HEK293T (cell line): ENCODE results near the gene DERA.

Source experiments
- CTCF ChIA-PET: fragments of 350-600 bp; formaldehyde crosslinking; extraction: SDS; loops from one replicate; lab custom pipeline; 2021; ENCODE audit warnings: antibody characterized with exemption, inconsistent platforms; lab: Yijun Ruan, JAX
- POLR2A ChIA-PET: fragments of 350-600 bp; formaldehyde crosslinking; extraction: SDS; loops from one replicate; lab custom pipeline; 2020; ENCODE audit warnings: antibody characterized with exemption, inconsistent platforms; lab: Yijun Ruan, JAX
- DNase-seq: peaks from one replicate; pipeline ENCODE4 v3.0.0; 2012; ENCODE audit warnings: mixed read lengths; ENCODE audit errors: extremely low spot score
- ARNT ChIP-seq: fragments of 450-650 bp; IDR thresholded peaks from 2 replicates; pipeline ENCODE4 v1.6.1; 2017; ENCODE audit warnings: mild to moderate bottlenecking
- BHLHE40 ChIP-seq: fragments of 450-650 bp; IDR thresholded peaks from 2 replicates; pipeline ENCODE4 v1.6.1; 2016; ENCODE audit warnings: mild to moderate bottlenecking, moderate library complexity, borderline replicate concordance
- CTBP1 ChIP-seq: fragments of 450-650 bp; IDR thresholded peaks from 2 replicates; pipeline ENCODE4 v1.6.1; 2016; ENCODE audit warnings: borderline replicate concordance
- ELF4 ChIP-seq: fragments of 450-650 bp; IDR thresholded peaks from 2 replicates; pipeline ENCODE4 v1.6.1; 2017; ENCODE audit warnings: antibody characterized with exemption
- FOXA1 ChIP-seq: fragments of 450-650 bp; IDR thresholded peaks from 2 replicates; pipeline ENCODE4 v1.6.1; 2016; ENCODE audit warnings: mild to moderate bottlenecking
- FOXK2 ChIP-seq: fragments of 450-650 bp; IDR thresholded peaks from 2 replicates; pipeline ENCODE4 v1.6.1; 2016; ENCODE audit warnings: mild to moderate bottlenecking
- FOXM1 ChIP-seq: fragments of 450-650 bp; IDR thresholded peaks from 2 replicates; pipeline ENCODE4 v1.6.1; 2017; ENCODE audit warnings: mild to moderate bottlenecking, borderline replicate concordance
- HDGF ChIP-seq: fragments of 450-650 bp; IDR thresholded peaks from 2 replicates; pipeline ENCODE4 v1.6.1; 2017; ENCODE audit warnings: antibody characterized with exemption, borderline replicate concordance
- L3MBTL2 ChIP-seq: fragments of 450-650 bp; conservative IDR thresholded peaks from 2 replicates; pipeline ENCODE4 v1.6.1; 2016; ENCODE audit warnings: mild to moderate bottlenecking
- LEF1 ChIP-seq: fragments of 450-650 bp; IDR thresholded peaks from 2 replicates; pipeline ENCODE4 v1.6.1; 2017; ENCODE audit warnings: mild to moderate bottlenecking, borderline replicate concordance
- NFRKB ChIP-seq: fragments of 450-650 bp; IDR thresholded peaks from 2 replicates; pipeline ENCODE4 v1.6.1; 2016; ENCODE audit warnings: mild to moderate bottlenecking, moderate library complexity
- PKNOX1 ChIP-seq: fragments of 450-650 bp; IDR thresholded peaks from 2 replicates; pipeline ENCODE4 v1.6.1; 2016
- SP1 ChIP-seq: fragments of 450-650 bp; IDR thresholded peaks from 2 replicates; pipeline ENCODE4 v1.6.1; 2017
- SUZ12 ChIP-seq: fragments of 450-650 bp; IDR thresholded peaks from 2 replicates; pipeline ENCODE4 v1.6.1; 2016; ENCODE audit warnings: mild to moderate bottlenecking
- TARDBP ChIP-seq: fragments of 450-650 bp; IDR thresholded peaks from 2 replicates; pipeline ENCODE4 v1.6.1; 2016
- ZNF384 ChIP-seq: fragments of 450-650 bp; IDR thresholded peaks from 2 replicates; pipeline ENCODE4 v1.6.1; 2016

Gene DERA

GRCh38 chr12:16072678-16073077 lies 161.5 kb downstream of the DERA start:
- ChIA-PET POLR2A (no interaction called here), CTCF (interaction anchor here (0.7 kb wide), 1 partner anchor 9 kb away, joined by 3 read pairs; no protein-coding TSS in a partner anchor)
- TF ChIP-seq SP1 (no peak), BHLHE40 (no peak), ZNF384 (no peak), L3MBTL2 (no peak), LEF1 (no peak)
- no peak for DNase-seq

- TF ChIP-seq LEF1 (no peak), FOXM1 (no peak), ARNT (no peak), FOXA1 (no peak), TARDBP (no peak), SP1 (no peak), SUZ12 (no peak), PKNOX1 (no peak)
- DNase-seq: no peak
- CTCF ChIA-PET: no interaction called here
- POLR2A ChIA-PET: no interaction called here
These were observed 163.8 kb downstream of the DERA start for GRCh38 chr12:16074894-16075293.

GRCh38 chr12:16075887-16076286 lies 164.8 kb downstream of the DERA start:
- DNase-seq: no peak
- POLR2A ChIA-PET: no interaction called here
- no peak for TF ChIP-seq ZNF384
- TF ChIP-seq SP1: no peak
- no peak for TF ChIP-seq BHLHE40
- no peak for TF ChIP-seq ELF4
- no peak for TF ChIP-seq FOXA1
- no peak for TF ChIP-seq CTBP1
- TF ChIP-seq NFRKB: no peak
- no peak for TF ChIP-seq FOXK2
- TF ChIP-seq FOXM1: no peak
- TF ChIP-seq L3MBTL2: no peak
- no peak for TF ChIP-seq TARDBP
- CTCF ChIA-PET: interaction anchor here (1.4 kb wide), 1 partner anchor 92 kb away, joined by 4 read pairs; no protein-coding TSS in a partner anchor

GRCh38 chr12:16076557-16076956 lies 165.4 kb downstream of the DERA start:
- ChIA-PET POLR2A (no interaction called here), CTCF (interaction anchor here (0.6 to 1.4 kb wide), 3 partner anchors 11 to 1272 kb away, joined by 3 to 4 read pairs (median 4); no protein-coding TSS in a partner anchor)
- DNase-seq: peak; percentile 32
- no peak for TF ChIP-seq L3MBTL2
- no peak for TF ChIP-seq HDGF
- TF ChIP-seq FOXM1: no peak
- no peak for TF ChIP-seq TARDBP
- TF ChIP-seq LEF1: no peak
- TF ChIP-seq ARNT: no peak
- no peak for TF ChIP-seq CTBP1
- TF ChIP-seq SUZ12: no peak
- TF ChIP-seq FOXA1: no peak
- no peak for TF ChIP-seq BHLHE40
- no peak for TF ChIP-seq NFRKB
- TF ChIP-seq FOXK2: no peak
- TF ChIP-seq PKNOX1: no peak

- TF ChIP-seq PKNOX1 (no peak), ARNT (no peak), SP1 (no peak), FOXM1 (no peak), L3MBTL2 (no peak), NFRKB (no peak), SUZ12 (no peak), BHLHE40 (no peak), ZNF384 (no peak), HDGF (no peak), ELF4 (no peak), CTBP1 (no peak), FOXK2 (no peak)
- CTCF ChIA-PET: interaction anchor here (0.6 to 1.4 kb wide), 5 partner anchors 10 to 1273 kb away, joined by 3 to 6 read pairs (median 4); no protein-coding TSS in a partner anchor
- DNase-seq: no peak
- POLR2A ChIA-PET: no interaction called here
These were observed 165.9 kb downstream of the DERA start for GRCh38 chr12:16076970-16077522.

- POLR2A ChIA-PET: no interaction called here
- DNase-seq: no peak
- CTCF ChIA-PET: interaction anchor here (1.2 to 1.4 kb wide), 2 partner anchors 10 to 26 kb away, joined by 3 to 4 read pairs; no protein-coding TSS in a partner anchor
- TF ChIP-seq SUZ12: no peak
- no peak for TF ChIP-seq PKNOX1
- no peak for TF ChIP-seq SP1
- no peak for TF ChIP-seq FOXM1
- TF ChIP-seq BHLHE40: no peak
- TF ChIP-seq FOXA1: no peak
- no peak for TF ChIP-seq ELF4
- no peak for TF ChIP-seq ARNT
- no peak for TF ChIP-seq L3MBTL2
- TF ChIP-seq NFRKB: no peak
- TF ChIP-seq TARDBP: no peak
- no peak for TF ChIP-seq FOXK2
- TF ChIP-seq ZNF384: no peak
- TF ChIP-seq HDGF: no peak
- TF ChIP-seq CTBP1: no peak
- no peak for TF ChIP-seq LEF1
These were observed 175.3 kb downstream of the DERA start for GRCh38 chr12:16086462-16086861.
